Measurements from ENCODE around the gene ADAM10. TPM values are rescaled to one million over a fixed set of nuclear protein-coding genes. Genes with fewer than 3 reads are reported as not detected.

The ADAM10 gene
- total RNA-seq, 1 donor from 2014 or later, result 243 TPM

DNA sequence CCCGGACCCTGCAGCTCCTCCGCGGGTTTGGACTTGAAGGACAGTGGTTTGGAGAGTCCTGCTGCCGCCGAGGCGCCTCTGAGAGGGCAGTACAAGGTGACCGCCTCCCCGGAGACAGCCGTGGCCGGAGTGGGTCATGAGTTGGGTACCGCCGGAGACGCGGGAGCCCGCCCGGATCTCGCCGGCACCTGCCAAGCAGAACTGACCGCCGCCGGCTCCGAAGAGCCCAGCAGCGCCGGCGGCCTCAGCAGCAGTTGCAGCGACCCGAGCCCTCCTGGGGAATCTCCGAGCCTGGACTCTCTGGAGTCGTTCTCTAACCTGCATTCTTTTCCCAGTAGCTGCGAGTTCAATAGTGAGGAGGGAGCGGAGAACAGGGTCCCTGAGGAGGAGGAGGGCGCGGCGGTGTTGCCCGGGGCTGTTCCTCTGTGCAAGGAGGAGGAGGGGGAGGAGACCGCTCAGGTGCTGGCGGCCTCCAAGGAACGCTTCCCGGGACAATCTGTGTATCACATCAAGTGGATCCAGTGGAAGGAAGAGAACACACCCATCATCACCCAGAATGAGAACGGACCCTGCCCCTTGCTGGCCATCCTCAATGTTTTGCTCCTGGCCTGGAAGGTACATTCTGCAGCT is 22.2 kb upstream of the ADAM10 start:
- no peak for FAIRE-seq

DNA sequence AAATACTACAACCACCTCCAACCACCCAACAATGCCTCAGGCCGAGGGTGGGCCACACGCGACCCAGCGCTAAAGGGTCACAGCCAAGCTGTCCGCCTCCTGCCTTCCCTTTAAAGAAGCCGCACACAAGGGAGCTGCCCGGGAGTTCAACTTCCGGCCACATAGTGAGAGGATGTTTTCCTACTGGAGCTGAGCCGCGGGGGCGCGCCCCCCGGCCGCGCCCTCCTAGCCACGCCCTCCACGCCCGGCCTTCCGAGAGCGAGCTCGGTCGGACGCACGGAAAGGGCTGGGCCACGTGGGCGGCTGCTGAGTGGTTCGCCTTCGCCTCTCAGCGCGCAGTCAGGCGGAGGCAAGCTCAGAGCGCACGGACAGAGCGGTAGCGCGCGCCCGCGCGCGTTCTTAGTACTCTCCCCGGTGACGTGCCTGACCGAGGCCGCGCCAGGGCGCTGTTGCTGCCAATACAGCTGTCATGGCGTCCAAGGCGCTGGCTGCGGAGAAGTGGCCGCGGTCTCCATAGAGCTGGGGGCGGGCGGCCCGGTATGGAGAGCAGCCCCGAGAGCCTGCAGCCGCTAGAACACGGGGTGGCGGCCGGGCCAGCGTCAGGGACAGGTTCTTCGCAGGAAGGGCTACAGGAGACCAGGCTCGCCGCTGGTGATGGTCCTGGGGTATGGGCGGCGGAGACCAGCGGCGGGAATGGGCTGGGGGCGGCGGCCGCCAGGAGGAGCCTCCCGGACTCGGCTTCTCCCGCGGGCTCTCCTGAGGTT is 21.5 kb upstream of the ADAM10 start, which contains the start of gene MINDY2:
Gene MINDY2, plus strand, starts transcription at position 446 of the 764 bp plus-strand sequence. Its CDS starts 94 bp downstream, at position 540.
- Mint-ChIP-seq H3K27me3 (ENCODE audit: low read depth, unreplicated experiment) (no peaks in the 10 kb centered on the region), H3K36me3 (ENCODE audit: low read depth, unreplicated experiment) (no peaks in the 10 kb centered on the region), H3K27ac (ENCODE audit: unreplicated experiment) (peak within 1 kb of the TSS; percentile 99), H3K4me1 (ENCODE audit: low read depth, unreplicated experiment) (peaks cover 3% of the 10 kb centered on the region), H3K9me3 (ENCODE audit: unreplicated experiment) (peaks cover 2% of the 10 kb centered on the region), H3K4me3 (ENCODE audit: unreplicated experiment) (no peak within 1 kb of the TSS)
- no peaks in the 10 kb centered on the region for H3K36me3 ChIP-seq (ENCODE audit: insufficient read depth, low read length)
- peak within 1 kb of the TSS; percentile 91 for H3K4me2 ChIP-seq (ENCODE audit: low read length)
- peak within 1 kb of the TSS; percentile 97 for H2AFZ ChIP-seq (ENCODE audit: low read depth, low read length)
- H3K27me3 ChIP-seq (ENCODE audit: insufficient read depth, low read length), result no peaks in the 10 kb centered on the region
- peaks cover 45% of the 10 kb centered on the region for H3K79me2 ChIP-seq (ENCODE audit: insufficient read depth, low read length)
- peak within 1 kb of the TSS; percentile 89 for H3K27ac ChIP-seq (ENCODE audit: low read depth, low read length)
- H4K20me1 ChIP-seq (ENCODE audit: insufficient read depth, low read length), result peaks cover 35% of the 10 kb centered on the region
- peak within 1 kb of the TSS; percentile 90 for H3K9ac ChIP-seq (ENCODE audit: low read length)
- H3K4me3 ChIP-seq (ENCODE audit: insufficient read depth, low read depth, low read length), result peak within 1 kb of the TSS; percentile 82
- FAIRE-seq, result no peak
- peak; percentile 97 for DNase-seq (ENCODE audit: low read depth)
- H3K9me3 ChIP-seq (ENCODE audit: insufficient read depth, low read depth, low read length), result no peaks in the 10 kb centered on the region
- TF ChIP-seq, protein P1, sequence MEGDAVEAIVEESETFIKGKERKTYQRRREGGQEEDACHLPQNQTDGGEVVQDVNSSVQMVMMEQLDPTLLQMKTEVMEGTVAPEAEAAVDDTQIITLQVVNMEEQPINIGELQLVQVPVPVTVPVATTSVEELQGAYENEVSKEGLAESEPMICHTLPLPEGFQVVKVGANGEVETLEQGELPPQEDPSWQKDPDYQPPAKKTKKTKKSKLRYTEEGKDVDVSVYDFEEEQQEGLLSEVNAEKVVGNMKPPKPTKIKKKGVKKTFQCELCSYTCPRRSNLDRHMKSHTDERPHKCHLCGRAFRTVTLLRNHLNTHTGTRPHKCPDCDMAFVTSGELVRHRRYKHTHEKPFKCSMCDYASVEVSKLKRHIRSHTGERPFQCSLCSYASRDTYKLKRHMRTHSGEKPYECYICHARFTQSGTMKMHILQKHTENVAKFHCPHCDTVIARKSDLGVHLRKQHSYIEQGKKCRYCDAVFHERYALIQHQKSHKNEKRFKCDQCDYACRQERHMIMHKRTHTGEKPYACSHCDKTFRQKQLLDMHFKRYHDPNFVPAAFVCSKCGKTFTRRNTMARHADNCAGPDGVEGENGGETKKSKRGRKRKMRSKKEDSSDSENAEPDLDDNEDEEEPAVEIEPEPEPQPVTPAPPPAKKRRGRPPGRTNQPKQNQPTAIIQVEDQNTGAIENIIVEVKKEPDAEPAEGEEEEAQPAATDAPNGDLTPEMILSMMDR (IDR thresholded peaks at IDR 0.05; ENCODE audit: insufficient read depth, low read depth, low read length), result no peak
- TF ChIP-seq EZH2 (IDR thresholded peaks at IDR 0.05; ENCODE audit: insufficient read depth, low read length), result no peak
- peaks cover 11% of the 10 kb centered on the region for H3K4me1 ChIP-seq (ENCODE audit: insufficient read depth, low read length)

More for the DNA sequence above, 22.2 kb upstream of the ADAM10 start:
- Mint-ChIP-seq H3K9me3 (ENCODE audit: unreplicated experiment) (no peaks in the 10 kb centered on the region), H3K4me1 (ENCODE audit: low read depth, unreplicated experiment) (peaks cover 3% of the 10 kb centered on the region), H3K27ac (ENCODE audit: unreplicated experiment) (peak overlapping the region; percentile 73), H3K36me3 (ENCODE audit: low read depth, unreplicated experiment) (no peaks in the 10 kb centered on the region), H3K27me3 (ENCODE audit: low read depth, unreplicated experiment) (no peaks in the 10 kb centered on the region), H3K4me3 (ENCODE audit: unreplicated experiment) (no peak overlapping the region)
- Histone ChIP-seq H3K9ac (ENCODE audit: low read length) (peak overlapping the region; percentile 90), H3K4me2 (ENCODE audit: low read length) (peak overlapping the region; percentile 91), H3K9me3 (ENCODE audit: insufficient read depth, low read depth, low read length) (no peaks in the 10 kb centered on the region), H2AFZ (ENCODE audit: low read depth, low read length) (peak overlapping the region; percentile 97), H3K27ac (ENCODE audit: low read depth, low read length) (peak overlapping the region; percentile 89), H3K36me3 (ENCODE audit: insufficient read depth, low read length) (no peaks in the 10 kb centered on the region), H3K27me3 (ENCODE audit: insufficient read depth, low read length) (no peaks in the 10 kb centered on the region), H4K20me1 (ENCODE audit: insufficient read depth, low read length) (peaks cover 42% of the 10 kb centered on the region), H3K4me3 (ENCODE audit: insufficient read depth, low read depth, low read length) (peak overlapping the region; percentile 82), H3K79me2 (ENCODE audit: insufficient read depth, low read length) (peaks cover 52% of the 10 kb centered on the region), H3K4me1 (ENCODE audit: insufficient read depth, low read length) (peaks cover 11% of the 10 kb centered on the region)
- TF ChIP-seq, protein P1 (IDR thresholded peaks at IDR 0.05; ENCODE audit: insufficient read depth, low read depth, low read length), result no peak
- no peak for TF ChIP-seq EZH2 (IDR thresholded peaks at IDR 0.05; ENCODE audit: insufficient read depth, low read length)
- no peak for DNase-seq (ENCODE audit: low read depth)
